HUES6 (cell line): ENCODE data around the gene CKAP5.

Experiments used
- H3K27ac ChIP-seq: 2 replicates; pipeline ENCODE4 v1.7.0; 2013; ENCODE audit warnings: low read depth, mild to moderate bottlenecking, low read length, inconsistent platforms
- H3K27me3 ChIP-seq: 2 replicates; pipeline ENCODE4 v1.6.1; 2013; ENCODE audit warnings: low read length; ENCODE audit not compliant: control insufficient read depth, insufficient read depth
- H3K36me3 ChIP-seq: 2 replicates; pipeline ENCODE4 v1.6.1; 2013; ENCODE audit warnings: low read length; ENCODE audit not compliant: control insufficient read depth, insufficient read depth
- H3K4me1 ChIP-seq: 2 replicates; pipeline ENCODE4 v1.6.1; 2013; ENCODE audit warnings: low read length; ENCODE audit not compliant: control insufficient read depth, insufficient read depth
- H3K4me3 ChIP-seq: 2 replicates; pipeline ENCODE4 v1.5.1; 2013; ENCODE audit warnings: low read depth, low read length
- H3K9ac ChIP-seq: one replicate; pipeline ENCODE4 v1.6.1; 2013; ENCODE audit warnings: mild to moderate bottlenecking, low read length
- H3K9me3 ChIP-seq: 2 replicates; pipeline ENCODE4 v1.6.1; 2013; ENCODE audit warnings: low read depth, low read length; ENCODE audit not compliant: control insufficient read depth, insufficient read depth

CKAP5 gene

GRCh38 chr11:46845740-46846509, at the start of gene CKAP5:
TSS of gene CKAP5 (minus strand) at chr11:46846280. CDS start at chr11:46821231, 25,049 bp downstream.
- H3K27ac ChIP-seq = peak within 1 kb of the TSS; percentile 80; the same call in 1 of the 2 replicates
- H3K4me3 ChIP-seq = peak within 1 kb of the TSS; percentile 96
- peaks cover 27% of the 10 kb centered on the region for H3K27me3 ChIP-seq
- 0 out of 2 replicates have a peak, but pooled peaks cover 8% of the 10 kb centered on the region for H3K36me3 ChIP-seq
- H3K9ac ChIP-seq = peak within 1 kb of the TSS; percentile 93
- no peaks in the 10 kb centered on the region for H3K9me3 ChIP-seq
- H3K4me1 ChIP-seq = peaks cover 23% of the 10 kb centered on the region

- peaks cover 73% of the 10 kb centered on the region for H3K36me3 ChIP-seq
- 0 out of 2 replicates have a peak, but pooled peaks cover 7% of the 10 kb centered on the region for H3K9me3 ChIP-seq
- no peaks in the 10 kb centered on the region for H3K27me3 ChIP-seq
- no peak overlapping the region for H3K27ac ChIP-seq
- H3K4me1 ChIP-seq = peaks cover 5% of the 10 kb centered on the region
- no peak overlapping the region for H3K9ac ChIP-seq
- H3K4me3 ChIP-seq = no peak overlapping the region
Measured at GRCh38 chr11:46895821-46896220, 49.7 kb upstream of the CKAP5 start.

GRCh38 chr11:46894961-46895360, 48.9 kb upstream of the CKAP5 start:
- no peaks in the 10 kb centered on the region for H3K27me3 ChIP-seq
- H3K4me3 ChIP-seq = no peak overlapping the region
- no peak overlapping the region for H3K9ac ChIP-seq
- H3K27ac ChIP-seq = no peak overlapping the region
- peaks cover 5% of the 10 kb centered on the region for H3K4me1 ChIP-seq
- H3K9me3 ChIP-seq = 0 out of 2 replicates have a peak, but pooled peaks cover 7% of the 10 kb centered on the region
- peaks cover 75% of the 10 kb centered on the region for H3K36me3 ChIP-seq

GRCh38 chr11:46894506-46894905, 48.4 kb upstream of the CKAP5 start:
- Histone ChIP-seq H3K36me3 (peaks cover 74% of the 10 kb centered on the region), H3K27me3 (no peaks in the 10 kb centered on the region), H3K4me3 (no peak overlapping the region), H3K4me1 (peaks cover 5% of the 10 kb centered on the region), H3K9me3 (0 out of 2 replicates have a peak, but pooled peaks cover 7% of the 10 kb centered on the region), H3K9ac (no peak overlapping the region), H3K27ac (no peak overlapping the region)

GRCh38 chr11:46892838-46893237, 46.8 kb upstream of the CKAP5 start:
- H3K4me1 ChIP-seq = peaks cover 5% of the 10 kb centered on the region
- no peak overlapping the region for H3K27ac ChIP-seq
- H3K9me3 ChIP-seq = no peaks in the 10 kb centered on the region
- H3K4me3 ChIP-seq = no peak overlapping the region
- peaks cover 70% of the 10 kb centered on the region for H3K36me3 ChIP-seq
- H3K27me3 ChIP-seq = no peaks in the 10 kb centered on the region
- H3K9ac ChIP-seq = no peak overlapping the region

GRCh38 chr11:46892109-46892508, 46.0 kb upstream of the CKAP5 start:
- Histone ChIP-seq H3K4me1 (peaks cover 5% of the 10 kb centered on the region), H3K9ac (no peak overlapping the region), H3K4me3 (no peak overlapping the region), H3K9me3 (no peaks in the 10 kb centered on the region), H3K27ac (no peak overlapping the region), H3K27me3 (no peaks in the 10 kb centered on the region), H3K36me3 (peaks cover 74% of the 10 kb centered on the region)

GRCh38 chr11:46890665-46891064, 44.6 kb upstream of the CKAP5 start:
- Histone ChIP-seq H3K36me3 (peaks cover 75% of the 10 kb centered on the region), H3K27me3 (no peaks in the 10 kb centered on the region), H3K4me3 (no peak overlapping the region), H3K4me1 (no peaks in the 10 kb centered on the region), H3K9me3 (no peaks in the 10 kb centered on the region), H3K27ac (no peak overlapping the region), H3K9ac (no peak overlapping the region)

- Histone ChIP-seq H3K36me3 (peaks cover 74% of the 10 kb centered on the region), H3K27ac (no peak overlapping the region), H3K9ac (no peak overlapping the region), H3K9me3 (no peaks in the 10 kb centered on the region), H3K4me1 (no peaks in the 10 kb centered on the region), H3K27me3 (no peaks in the 10 kb centered on the region), H3K4me3 (no peak overlapping the region)
Measured at GRCh38 chr11:46889689-46890475, 43.8 kb upstream of the CKAP5 start.

GRCh38 chr11:46889251-46889650, 43.2 kb upstream of the CKAP5 start:
- Histone ChIP-seq H3K36me3 (peaks cover 69% of the 10 kb centered on the region), H3K27ac (no peak overlapping the region), H3K4me1 (no peaks in the 10 kb centered on the region), H3K4me3 (no peak overlapping the region), H3K27me3 (no peaks in the 10 kb centered on the region), H3K9ac (no peak overlapping the region), H3K9me3 (no peaks in the 10 kb centered on the region)

- Histone ChIP-seq H3K4me3 (no peak overlapping the region), H3K36me3 (peaks cover 70% of the 10 kb centered on the region), H3K27me3 (no peaks in the 10 kb centered on the region), H3K4me1 (no peaks in the 10 kb centered on the region), H3K9ac (no peak overlapping the region), H3K9me3 (no peaks in the 10 kb centered on the region), H3K27ac (no peak overlapping the region)
Measured at GRCh38 chr11:46888636-46889035, 42.6 kb upstream of the CKAP5 start.

- Histone ChIP-seq H3K36me3 (peaks cover 73% of the 10 kb centered on the region), H3K9ac (no peak overlapping the region), H3K27me3 (no peaks in the 10 kb centered on the region), H3K27ac (no peak overlapping the region), H3K9me3 (no peaks in the 10 kb centered on the region), H3K4me1 (no peaks in the 10 kb centered on the region), H3K4me3 (no peak overlapping the region)
Measured at GRCh38 chr11:46886211-46886610, 40.1 kb upstream of the CKAP5 start.
